ENCODE results near the gene KRT9. TPM values are rescaled to one million over a fixed set of nuclear protein-coding genes. Genes with fewer than 3 reads are reported as not detected.

Gene KRT9
- total RNA-seq, 2 donors from 2014 or later = not detected

GRCh38 chr17:41555105-41555887 is 16.6 kb downstream of the KRT9 start:
- no peaks in the 10 kb centered on the region for H3K9me3 ChIP-seq
- no peak for TF ChIP-seq POLR2AphosphoS5 (IDR thresholded peaks at IDR 0.05)
- TF ChIP-seq POLR2A (IDR thresholded peaks at IDR 0.05) = no peak
- TF ChIP-seq CTCF (IDR thresholded peaks at IDR 0.05) = no peak
- no peak overlapping the region for H3K4me3 ChIP-seq
- H3K27ac ChIP-seq = no peak overlapping the region
- no peaks in the 10 kb centered on the region for H3K4me1 ChIP-seq (replicated peaks)
- no peak for DNase-seq (ENCODE audit: low spot score)
- intact Hi-C loops (cut with DNase I) = no loop called here
- H3K27me3 ChIP-seq (replicated peaks; ENCODE audit: insufficient read depth) = no peaks in the 10 kb centered on the region
- 79% methylated on average over 5 of the region's 5 CpGs for WGBS
- no peaks in the 10 kb centered on the region for H3K36me3 ChIP-seq

- Histone ChIP-seq H3K36me3 (no peaks in the 10 kb centered on the region), H3K4me3 (no peak overlapping the region), H3K4me1 (replicated peaks) (peaks cover under 1% of the 10 kb centered on the region), H3K9me3 (no peaks in the 10 kb centered on the region), H3K27ac (no peak overlapping the region), H3K27me3 (replicated peaks; ENCODE audit: insufficient read depth) (no peaks in the 10 kb centered on the region)
- intact Hi-C loops (cut with DNase I) = loop anchor here (5.0 kb wide), 1 partner anchor 108 kb away; no protein-coding TSS in a partner anchor
- no peak for DNase-seq (ENCODE audit: low spot score)
- WGBS = 67% methylated on average over 8 of the region's 8 CpGs
- TF ChIP-seq CTCF (IDR thresholded peaks at IDR 0.05) (no peak), POLR2AphosphoS5 (IDR thresholded peaks at IDR 0.05) (no peak), POLR2A (IDR thresholded peaks at IDR 0.05) (no peak)
These were observed 17.7 kb downstream of the KRT9 start for GRCh38 chr17:41553987-41554680.

GRCh38 chr17:41553176-41553575 is 18.7 kb downstream of the KRT9 start:
- DNase-seq (ENCODE audit: low spot score) = no peak
- H3K27me3 ChIP-seq (replicated peaks; ENCODE audit: insufficient read depth) = no peaks in the 10 kb centered on the region
- peaks cover 8% of the 10 kb centered on the region for H3K4me1 ChIP-seq (replicated peaks)
- H3K4me3 ChIP-seq = no peak overlapping the region
- no peaks in the 10 kb centered on the region for H3K36me3 ChIP-seq
- H3K27ac ChIP-seq = no peak overlapping the region
- intact Hi-C loops (cut with DNase I) = loop anchor here (5.0 kb wide), 1 partner anchor 109 kb away; no protein-coding TSS in a partner anchor
- no peak for TF ChIP-seq POLR2A (IDR thresholded peaks at IDR 0.05)
- H3K9me3 ChIP-seq = no peaks in the 10 kb centered on the region
- 83% methylated on average over 4 of the region's 4 CpGs for WGBS

DNA sequence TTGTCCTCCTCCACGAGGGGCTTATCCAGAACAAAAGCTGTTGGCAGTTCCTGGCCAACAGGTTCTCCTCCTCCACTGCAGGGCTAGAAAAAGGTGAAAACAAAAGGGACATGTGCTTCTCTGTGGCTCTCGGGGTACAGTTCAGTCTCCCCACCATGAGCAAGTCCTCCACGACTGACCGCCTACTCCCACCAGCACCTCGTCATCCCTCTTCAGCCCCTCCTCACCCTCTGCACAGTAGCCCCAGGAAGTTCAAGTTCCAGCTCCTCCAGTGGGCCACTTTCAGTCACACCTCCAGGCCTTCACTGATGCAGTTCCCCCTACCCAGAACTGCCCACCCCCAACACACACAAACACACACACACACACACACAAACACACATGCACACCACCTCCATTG is 19.4 kb downstream of the KRT9 start:
- peaks cover 8% of the 10 kb centered on the region for H3K4me1 ChIP-seq (replicated peaks)
- H3K27me3 ChIP-seq (replicated peaks; ENCODE audit: insufficient read depth) = no peaks in the 10 kb centered on the region
- H3K9me3 ChIP-seq = no peaks in the 10 kb centered on the region
- no peak for DNase-seq (ENCODE audit: low spot score)
- no peak overlapping the region for H3K4me3 ChIP-seq
- no peak for TF ChIP-seq POLR2AphosphoS5 (IDR thresholded peaks at IDR 0.05)
- no peak for TF ChIP-seq CTCF (IDR thresholded peaks at IDR 0.05)
- no peak for TF ChIP-seq POLR2A (IDR thresholded peaks at IDR 0.05)
- 86% methylated on average over 5 of the region's 5 CpGs for WGBS
- H3K27ac ChIP-seq = no peak overlapping the region
- intact Hi-C loops (cut with DNase I) = loop anchor here (5.0 kb wide), 1 partner anchor 110 kb away; no protein-coding TSS in a partner anchor
- no peaks in the 10 kb centered on the region for H3K36me3 ChIP-seq

GRCh38 chr17:41551365-41551764 is 20.5 kb downstream of the KRT9 start:
- no peak overlapping the region for H3K4me3 ChIP-seq
- 76% methylated on average over 5 of the region's 5 CpGs for WGBS
- no peaks in the 10 kb centered on the region for H3K36me3 ChIP-seq
- no peaks in the 10 kb centered on the region for H3K27me3 ChIP-seq (replicated peaks; ENCODE audit: insufficient read depth)
- no peak for DNase-seq (ENCODE audit: low spot score)
- no peaks in the 10 kb centered on the region for H3K9me3 ChIP-seq
- TF ChIP-seq CTCF (IDR thresholded peaks at IDR 0.05) (no peak), POLR2AphosphoS5 (IDR thresholded peaks at IDR 0.05) (no peak), POLR2A (IDR thresholded peaks at IDR 0.05) (no peak)
- intact Hi-C loops (cut with DNase I) = loop anchor here (5.0 kb wide), 1 partner anchor 111 kb away; no protein-coding TSS in a partner anchor
- H3K4me1 ChIP-seq (replicated peaks) = peaks cover 8% of the 10 kb centered on the region
- H3K27ac ChIP-seq = no peak overlapping the region

Data from prostate gland (tissue), 2 donors.